Measurements from ENCODE around the gene MSH3.

DNA sequence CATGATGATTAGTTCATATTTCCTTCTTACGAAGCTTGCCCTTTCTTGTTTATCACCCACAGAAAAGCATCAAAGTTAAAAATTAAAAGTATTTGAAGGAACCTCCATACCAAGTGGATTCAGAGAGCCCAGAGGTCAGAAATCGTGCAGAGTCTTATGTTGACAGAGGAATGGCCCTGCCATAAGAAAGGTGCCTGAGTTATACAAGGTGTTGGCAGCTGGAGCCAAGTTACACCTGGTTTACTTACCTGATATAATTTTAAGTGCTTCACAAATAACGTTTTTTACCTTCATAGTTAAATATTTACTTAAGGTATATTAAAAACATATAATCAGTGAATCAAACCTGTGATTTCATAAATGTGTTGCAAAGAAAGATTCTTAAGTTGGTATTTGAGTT lies 42.6 kb downstream of the MSH3 start:
- TF ChIP-seq, protein P1, sequence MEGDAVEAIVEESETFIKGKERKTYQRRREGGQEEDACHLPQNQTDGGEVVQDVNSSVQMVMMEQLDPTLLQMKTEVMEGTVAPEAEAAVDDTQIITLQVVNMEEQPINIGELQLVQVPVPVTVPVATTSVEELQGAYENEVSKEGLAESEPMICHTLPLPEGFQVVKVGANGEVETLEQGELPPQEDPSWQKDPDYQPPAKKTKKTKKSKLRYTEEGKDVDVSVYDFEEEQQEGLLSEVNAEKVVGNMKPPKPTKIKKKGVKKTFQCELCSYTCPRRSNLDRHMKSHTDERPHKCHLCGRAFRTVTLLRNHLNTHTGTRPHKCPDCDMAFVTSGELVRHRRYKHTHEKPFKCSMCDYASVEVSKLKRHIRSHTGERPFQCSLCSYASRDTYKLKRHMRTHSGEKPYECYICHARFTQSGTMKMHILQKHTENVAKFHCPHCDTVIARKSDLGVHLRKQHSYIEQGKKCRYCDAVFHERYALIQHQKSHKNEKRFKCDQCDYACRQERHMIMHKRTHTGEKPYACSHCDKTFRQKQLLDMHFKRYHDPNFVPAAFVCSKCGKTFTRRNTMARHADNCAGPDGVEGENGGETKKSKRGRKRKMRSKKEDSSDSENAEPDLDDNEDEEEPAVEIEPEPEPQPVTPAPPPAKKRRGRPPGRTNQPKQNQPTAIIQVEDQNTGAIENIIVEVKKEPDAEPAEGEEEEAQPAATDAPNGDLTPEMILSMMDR (IDR thresholded peaks at IDR 0.05; ENCODE audit: low read length), result no peak
- TF ChIP-seq EZH2 (optimal IDR thresholded peaks at IDR 0.05; ENCODE audit: low read depth, low read length) (no peak), EZH2phosphoT487 (IDR thresholded peaks at IDR 0.05; ENCODE audit: low read length) (no peak)
